CD4-positive, alpha-beta T cell treated with Interferon gamma for 1 hour (primary cell): ENCODE data around the gene XYLT1.

Source experiments
- DNase-seq: peaks from one replicate; pipeline ENCODE4 v3.0.0-alpha.2; 2020

Gene XYLT1

DNA sequence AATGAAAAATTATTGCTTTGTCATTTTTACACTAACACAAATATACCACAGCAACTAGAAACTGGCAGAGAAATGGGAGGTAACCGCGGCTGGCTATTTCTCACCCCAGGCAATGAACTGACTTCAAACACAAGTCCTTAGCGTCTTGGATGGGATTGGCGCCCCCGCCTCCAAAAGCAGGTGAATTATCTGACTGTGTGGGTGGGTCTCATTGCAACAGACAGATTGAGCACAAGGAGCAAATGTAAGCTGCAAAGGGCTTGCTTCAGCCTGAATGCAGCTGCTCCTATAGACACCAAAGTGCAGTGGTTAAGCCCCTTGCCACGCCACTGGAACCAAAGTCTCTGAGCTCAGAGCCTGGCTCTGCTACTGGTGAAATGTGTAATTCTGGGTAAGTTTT, 225.0 kb downstream of the XYLT1 start:
- DNase-seq: no peak

DNA sequence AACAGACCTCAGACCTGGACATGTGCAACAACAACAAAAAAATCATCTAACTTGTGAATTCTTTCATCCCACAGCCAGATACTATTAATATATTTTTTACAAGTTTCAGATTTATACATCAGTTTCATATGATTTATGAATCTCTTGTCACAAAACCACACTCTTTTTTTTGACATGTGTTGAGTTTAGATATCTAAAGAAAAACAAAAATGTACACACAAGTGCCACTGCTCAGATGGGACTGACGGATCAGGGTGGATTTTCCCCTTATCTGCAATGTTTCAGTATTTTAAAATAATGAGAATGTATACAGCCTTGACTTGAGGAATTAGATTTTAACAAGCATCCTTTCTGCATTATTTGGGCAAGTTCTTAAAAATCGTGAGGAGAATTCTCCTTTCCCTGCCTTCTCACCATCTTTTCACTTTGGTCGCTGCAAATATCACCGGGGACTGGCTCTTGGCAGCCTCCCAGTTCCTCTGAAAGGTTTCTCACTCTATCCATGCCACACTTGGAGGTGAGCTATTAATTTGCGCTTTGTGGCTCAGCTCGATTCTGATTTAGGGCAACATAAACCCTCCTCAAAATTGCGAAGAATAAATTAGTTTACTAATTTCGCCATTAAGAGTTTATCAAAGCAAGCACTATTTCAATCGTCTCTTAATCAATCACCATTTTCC, 225.7 kb downstream of the XYLT1 start:
- DNase-seq: no peak

DNA sequence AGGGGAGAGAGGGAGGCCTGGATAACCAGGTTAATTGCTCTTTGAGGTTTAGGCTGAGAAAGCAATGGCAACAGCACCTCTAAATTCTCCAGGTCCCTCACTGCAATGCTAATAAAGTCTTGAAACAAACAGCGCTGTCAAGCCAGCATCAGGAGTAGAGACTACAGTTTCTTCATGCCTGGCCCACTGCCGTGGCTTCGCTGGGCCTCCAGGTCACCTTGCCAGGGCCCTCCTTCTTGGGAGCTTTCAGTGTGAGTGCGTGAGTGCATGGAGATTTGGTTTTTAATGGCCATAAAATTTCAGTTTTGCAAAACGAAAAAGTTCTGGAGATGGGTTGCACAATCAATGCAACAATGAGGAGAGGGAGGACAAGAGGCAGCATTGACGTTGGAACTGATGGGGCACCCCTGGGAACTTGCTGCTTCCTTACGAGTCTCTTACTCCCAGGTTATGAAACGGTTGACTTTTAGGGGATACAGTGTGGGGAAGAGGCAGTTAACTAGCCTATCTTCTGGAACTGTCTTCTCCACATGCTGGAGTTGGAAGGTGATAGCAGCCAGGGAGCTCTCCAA, 229.4 kb downstream of the XYLT1 start:
- no peak for DNase-seq

DNA sequence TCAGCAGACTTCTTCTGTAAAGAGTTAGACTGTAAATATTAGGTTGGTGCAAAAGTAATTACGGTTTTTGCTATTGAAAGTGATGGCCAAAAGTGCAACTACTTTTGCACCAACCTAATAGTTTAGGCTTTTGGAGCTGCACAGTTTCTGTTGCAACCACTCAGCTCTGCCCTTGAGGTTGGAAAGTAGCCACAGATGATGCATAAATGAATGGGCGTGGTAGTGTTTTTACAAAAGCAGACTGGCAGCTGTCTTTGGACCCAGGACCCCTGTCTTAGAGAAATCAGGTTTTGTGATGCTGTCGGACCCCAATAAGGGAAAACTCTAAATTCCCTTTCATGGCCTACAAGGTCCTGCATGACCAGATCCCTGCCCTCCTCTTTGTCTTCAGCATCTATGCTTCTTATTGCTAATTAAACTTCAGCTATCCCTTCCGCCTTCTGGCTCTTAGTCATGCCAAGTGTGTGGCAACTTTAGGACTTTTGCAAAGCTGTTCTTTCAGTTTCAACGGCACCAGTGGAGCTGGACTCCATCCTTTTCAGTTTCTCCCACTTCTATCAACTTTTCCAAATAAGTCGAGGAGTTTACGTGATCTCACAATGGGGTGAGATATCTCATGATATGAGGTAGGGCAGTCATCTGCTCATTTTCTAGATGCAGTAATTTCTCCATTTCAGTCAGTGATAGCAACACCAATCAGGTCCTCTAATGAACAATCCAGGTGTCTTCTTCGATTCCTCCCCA, 232.3 kb downstream of the XYLT1 start:
- no peak for DNase-seq

DNA sequence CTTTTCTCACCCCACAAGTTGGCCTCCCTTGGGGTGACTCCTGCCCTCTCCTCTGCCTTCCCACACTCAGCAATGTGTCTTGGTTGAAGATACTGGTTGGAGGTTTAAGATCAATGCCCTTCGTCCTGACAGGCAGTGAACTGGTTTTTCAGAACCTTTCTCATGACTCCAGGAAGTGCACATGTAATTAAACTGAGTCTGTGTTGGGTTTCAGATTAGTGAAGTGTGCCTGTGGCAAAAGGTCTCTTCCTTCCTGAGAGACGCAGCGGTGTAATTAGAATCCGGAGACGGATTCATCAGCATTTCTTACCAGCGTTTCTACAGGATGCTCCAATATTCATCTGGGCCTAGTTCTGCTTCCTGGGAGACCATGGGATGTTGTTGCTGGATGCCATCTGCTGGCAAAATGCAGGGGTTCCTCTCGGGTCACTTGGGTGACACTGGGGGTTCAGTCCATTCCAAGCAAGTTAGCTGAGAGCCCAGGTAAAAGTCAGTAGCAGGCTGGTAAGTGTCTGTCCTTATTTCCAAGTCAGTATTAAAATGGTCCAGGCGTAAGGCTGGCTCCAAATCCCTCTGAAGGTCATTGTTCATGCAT, 233.3 kb downstream of the XYLT1 start:
- DNase-seq: no peak

DNA sequence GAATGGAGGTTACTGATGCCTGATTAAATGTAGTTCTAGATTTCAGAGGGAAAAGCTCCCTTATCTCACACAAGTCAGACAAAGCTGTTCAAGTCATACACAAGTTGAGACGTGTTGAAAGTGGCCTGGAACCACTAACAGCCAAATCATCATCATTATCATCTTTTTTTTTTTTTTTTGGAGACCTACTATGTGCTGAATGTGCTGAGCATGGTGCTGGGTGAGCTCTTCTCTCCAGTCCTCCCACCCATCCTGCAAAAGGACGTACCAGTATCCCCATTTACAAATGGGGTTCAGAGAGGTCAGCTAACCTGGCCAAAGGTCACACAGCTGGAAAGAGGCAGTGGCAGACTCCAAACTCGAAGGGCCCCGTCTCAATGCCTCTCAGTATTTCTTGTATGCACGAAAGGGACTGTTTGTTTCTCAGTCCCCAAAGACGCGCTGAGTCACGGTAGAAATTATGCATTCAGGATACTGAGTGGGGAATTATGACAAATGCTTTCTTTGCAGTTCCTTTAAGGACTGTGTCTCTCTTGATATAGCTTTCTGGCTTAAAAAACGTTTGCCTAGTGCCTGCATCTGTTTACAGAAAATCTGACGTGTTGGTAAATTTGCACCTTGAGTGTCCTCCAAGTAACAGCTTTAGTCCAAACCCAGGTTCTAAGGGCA, 235.5 kb downstream of the XYLT1 start:
- no peak for DNase-seq

DNA sequence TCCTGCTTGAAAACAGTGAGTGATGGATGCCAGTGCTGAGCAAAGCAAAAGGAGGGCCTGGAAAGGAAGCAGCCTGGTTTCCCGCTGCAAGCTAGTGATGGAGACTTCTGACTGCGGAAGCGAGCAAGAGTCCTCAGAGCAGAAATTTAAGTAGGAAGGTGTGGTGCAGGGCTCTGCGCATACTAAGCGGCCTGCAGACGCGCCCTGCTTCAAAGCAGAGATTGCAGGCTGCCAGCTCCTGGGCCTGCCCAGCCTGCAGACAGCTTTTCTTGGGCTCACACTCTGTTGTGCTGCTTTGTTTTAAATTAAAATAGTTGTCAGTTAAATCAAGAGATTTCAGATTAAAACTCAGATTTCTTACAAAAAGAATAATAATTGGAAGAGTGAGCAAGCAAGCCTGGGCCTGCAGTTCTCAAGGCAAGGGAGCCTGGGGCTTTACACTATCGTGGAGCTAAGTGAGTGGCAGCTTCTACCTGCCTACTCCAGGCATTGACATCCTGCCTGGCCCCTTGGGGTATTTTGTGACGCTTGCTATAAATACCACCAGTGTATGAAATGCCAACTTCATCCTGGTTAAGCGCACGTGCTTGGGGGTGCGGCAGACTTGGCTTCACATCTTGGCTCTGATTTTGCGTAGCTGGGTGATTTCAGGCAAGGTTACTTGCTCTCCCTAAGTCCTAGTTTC, 237.3 kb downstream of the XYLT1 start:
- no peak for DNase-seq

DNA sequence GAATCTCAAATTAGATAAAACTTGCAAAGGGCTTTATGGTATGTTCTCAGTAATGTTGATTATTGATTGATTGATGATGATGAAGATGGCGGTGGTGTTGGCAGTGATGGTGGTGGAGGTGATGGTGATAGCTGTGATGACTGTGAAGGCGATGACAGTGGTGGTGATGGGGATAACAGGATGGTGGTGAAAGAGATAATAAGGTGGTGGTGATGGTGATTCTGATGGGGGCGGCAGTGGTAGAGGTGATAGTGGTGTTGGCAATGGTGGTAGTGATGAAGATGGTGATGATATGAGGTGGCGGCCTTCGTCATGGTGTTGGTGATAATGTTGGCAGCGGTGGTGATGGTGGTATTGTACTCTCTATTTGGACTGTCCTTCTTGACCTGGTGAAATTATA, 238.3 kb downstream of the XYLT1 start:
- no peak for DNase-seq

DNA sequence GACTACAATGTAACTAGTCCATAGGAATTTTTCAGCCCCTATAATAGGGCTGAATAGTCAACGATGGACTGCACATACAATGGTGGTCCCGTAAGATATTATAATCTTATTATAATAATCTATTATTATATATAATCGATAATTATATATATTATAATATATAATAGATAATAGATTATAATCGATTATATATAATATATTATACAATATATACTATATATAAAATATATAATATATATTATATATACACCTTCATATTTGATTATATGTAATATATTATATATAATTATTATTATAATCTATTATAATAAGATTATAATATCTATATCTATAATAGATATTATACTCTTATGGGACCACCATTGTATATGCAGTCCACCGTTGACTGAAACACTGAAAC, 238.8 kb downstream of the XYLT1 start:
- DNase-seq: no peak

DNA sequence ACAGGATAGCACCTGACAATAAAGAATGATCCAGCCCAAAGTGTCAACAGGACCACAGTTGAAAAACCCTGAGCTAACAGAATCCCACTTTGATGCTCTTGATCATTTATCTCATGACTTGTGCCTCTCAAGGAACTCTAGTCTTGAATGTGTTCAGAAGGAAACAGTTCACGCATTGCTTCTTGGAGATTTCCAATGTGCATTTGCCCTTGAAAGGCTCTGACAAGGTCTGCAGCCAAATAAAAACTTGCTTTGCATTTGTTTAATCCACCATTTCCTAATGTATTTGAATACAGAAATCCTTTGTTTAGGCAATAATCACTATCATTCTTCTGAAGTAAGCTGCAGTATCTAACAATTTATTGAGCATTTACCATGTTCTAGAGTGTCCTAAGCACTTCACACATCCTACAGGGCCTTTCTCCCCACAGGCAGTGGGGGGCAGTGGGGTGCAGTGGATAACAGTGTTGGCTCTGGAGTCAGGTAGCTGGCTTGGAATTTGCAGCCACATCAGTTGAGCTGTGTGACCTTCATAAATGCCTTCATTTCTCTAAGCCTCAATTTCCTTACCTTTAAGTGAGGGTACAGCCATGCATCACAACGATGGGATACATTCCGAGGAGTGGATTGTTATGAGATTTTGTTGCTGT, 239.7 kb downstream of the XYLT1 start:
- DNase-seq: no peak

DNA sequence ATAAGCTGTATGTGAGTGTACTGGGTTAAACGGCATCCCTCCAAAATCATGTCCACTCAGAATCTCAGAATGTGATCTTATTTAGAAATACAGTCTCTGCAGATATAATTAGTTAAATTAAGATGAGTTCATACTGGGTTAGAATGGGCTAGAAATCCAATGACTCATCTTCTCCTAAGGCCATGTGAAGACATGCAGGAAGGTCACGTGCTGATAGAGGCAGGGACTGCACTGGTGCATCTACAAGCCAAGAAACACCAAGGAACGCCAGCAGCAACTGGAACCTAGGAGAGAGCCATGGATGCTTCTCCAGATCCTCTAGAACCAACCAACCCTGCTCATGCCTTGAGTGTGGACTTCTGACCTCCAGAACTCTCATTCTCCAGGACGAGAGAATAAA, 241.0 kb downstream of the XYLT1 start:
- no peak for DNase-seq

DNA sequence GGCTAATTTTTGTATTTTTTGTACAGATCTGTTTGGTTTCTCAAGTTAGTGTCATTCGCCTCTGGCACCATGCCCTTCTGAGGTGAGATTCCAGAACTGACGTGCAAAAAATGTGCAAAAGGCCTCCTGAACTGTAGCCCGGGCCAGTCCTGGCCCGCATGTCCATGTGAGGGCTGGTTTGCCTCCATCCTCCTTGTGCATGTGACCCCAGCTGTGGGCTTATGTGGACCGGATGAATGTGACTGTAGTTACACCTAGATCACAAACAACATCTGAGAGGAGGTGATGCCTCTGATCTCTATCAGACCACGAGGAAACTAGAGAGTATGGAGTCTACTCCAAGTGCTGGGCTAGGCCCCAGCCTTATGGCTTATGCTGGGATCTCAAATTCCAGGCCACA, 241.6 kb downstream of the XYLT1 start:
- no peak for DNase-seq

DNA sequence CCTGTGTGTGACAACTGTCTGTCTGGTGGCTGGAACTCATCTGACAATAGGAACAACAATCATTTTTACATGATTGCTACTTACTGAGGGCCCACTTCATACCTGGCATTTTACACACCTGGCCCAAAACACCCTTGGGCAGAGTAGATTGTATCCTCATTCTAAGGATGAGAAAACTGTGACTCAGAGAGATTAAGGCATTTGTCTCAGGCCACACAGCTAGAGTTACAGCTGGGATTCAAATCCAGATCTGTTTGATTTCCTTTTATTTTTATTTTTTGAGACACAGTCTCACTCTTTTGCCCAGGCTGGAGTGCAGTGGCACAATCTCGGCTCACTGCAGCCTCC, 242.1 kb downstream of the XYLT1 start:
- no peak for DNase-seq

DNA sequence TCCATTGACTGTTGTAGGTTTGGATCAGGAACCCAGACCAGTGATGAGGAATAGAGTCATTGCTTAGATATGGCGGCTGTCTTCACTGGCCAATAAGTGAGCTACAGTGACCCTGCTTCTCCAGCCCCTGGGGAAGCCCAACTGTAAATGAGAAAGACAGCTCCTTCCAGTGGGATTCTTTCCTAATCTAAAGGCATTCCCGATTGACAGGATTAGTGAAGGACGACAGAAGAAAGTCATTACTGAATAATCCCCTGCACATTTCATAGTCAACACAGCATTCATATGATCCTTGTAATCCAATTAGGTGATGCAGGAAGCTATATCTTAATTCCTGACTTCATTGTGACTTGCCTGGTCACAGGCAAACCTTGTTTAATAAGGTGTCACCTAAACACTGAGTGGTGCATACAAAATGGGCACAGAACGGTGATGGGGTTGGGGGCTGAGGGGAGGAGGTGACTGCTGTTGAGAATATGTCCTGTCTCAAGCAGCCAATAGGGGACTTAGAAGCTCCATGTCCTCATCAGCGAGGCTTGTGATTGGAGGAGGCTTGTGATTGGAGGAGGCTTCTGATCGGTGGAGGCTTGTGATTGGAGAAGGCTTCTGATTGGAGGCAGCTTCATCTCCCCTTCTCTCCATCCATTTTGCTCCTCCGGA, 242.6 kb downstream of the XYLT1 start:
- no peak for DNase-seq

DNA sequence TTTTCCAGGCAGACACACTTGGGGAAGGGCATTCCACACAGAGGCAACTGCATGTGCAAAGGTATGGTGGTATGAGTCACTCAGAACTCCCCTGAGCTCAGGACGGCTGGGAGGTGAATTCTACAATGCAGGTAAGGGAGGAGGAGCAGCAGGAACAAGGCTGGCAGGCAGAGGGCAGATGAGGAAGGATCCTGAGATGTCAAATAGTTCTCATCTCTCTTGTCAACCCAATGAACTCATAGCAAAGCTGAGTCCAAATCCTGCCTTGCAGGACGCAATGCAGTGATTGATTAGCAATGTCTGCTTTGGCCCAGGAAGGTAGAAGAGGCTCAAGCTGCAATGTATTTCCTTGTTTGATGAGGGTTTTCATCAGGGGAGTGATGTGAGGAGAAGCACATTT, 243.5 kb downstream of the XYLT1 start:
- no peak for DNase-seq

DNA sequence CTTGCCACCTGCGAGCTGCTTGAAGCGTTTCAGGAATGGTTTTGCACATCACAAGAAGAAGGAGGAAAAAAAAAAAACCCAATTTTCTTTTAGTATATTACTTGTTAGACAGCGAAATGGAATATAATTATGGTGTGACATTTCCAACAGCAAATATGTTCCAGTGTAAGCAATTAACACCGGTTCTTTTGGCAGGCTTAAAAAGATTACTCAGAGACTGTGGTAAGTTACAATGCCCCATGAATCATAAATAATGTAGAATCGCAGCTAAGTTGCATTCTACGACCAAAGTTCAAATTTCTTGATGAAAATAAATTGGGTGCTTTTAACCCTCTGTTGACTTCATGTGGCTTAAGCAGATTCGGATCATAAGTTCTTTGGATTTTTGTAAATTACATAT, 245.2 kb downstream of the XYLT1 start:
- no peak for DNase-seq

DNA sequence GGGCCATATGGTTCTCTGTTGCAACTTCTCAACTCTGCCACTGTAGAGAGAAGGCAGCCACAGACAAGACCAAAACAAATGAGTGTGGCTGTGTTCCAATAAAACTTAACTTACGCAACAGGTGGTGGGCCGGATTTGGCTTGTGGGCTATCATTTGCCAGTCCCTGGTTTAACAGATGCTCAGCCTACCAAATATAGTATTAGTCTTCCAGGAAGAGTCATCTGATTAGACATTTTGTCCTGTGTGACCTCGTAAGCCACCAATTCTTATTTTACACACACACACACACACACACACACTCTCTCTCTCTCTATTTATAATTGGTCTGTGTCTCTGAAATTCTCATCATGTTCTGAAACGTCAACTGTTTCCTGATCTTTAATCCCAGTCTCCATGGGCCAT, 245.9 kb downstream of the XYLT1 start:
- DNase-seq: peak; percentile 40

DNA sequence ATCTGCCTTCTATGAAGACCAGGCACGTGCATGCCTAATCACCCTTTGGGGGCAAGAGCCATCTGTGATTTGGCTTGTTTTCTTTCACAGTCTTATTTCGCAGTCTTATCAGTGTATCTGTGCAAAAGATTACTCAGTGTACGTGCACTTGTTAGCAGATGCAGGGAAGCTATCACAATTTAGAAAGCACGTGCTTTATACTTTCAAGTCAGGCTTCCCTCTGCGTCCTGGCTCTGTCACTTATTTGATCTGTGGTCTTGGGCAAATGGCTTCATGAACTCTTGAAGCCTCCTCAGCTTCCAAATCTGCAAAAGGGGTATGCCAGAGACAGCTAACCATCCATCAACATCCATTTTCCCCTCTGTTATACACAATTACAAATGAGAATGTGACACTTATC, 246.4 kb downstream of the XYLT1 start:
- DNase-seq: no peak

DNA sequence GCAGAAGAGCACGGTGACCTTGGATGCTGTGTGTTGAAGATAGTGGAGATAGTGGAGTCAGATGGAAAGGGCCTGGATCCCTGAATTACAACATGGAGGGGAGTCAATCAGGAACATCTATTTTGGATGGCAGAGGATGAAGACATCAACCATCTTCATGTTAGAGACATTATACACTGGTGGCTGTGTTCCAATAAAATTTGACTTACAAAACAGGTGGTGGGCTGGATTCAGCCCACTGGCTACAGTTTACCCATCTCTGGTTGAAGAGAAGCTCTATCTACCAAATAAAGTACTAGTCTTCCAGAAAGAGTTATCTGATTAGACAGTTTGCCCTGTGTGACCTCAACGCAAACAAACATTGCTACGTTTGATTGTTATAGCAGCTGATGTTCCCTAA, 247.2 kb downstream of the XYLT1 start:
- no peak for DNase-seq

DNA sequence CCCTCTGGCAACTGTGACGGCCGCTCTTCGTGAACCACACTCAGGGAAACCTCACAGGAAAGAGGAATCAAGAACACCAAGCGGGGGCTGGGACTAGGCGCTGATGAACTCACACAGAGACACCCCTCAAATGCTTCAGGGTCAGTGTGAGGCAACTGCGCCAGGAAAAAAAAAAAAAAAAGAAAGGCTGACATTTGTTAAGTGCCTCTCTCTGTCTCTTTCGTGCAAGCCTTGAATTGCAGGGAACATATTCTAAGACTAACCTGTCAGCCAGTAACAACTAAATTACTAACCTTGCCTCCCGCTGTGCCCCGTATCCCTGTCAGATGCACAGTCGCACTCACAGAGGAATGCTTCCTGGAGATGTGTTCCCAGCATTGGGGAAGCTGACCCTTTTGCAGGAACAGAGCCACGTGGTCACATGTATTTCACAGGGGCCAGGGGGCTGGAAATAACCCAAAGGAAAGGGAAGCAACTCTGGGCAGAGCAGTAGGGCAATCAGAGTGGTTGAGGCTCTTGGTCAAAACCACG, 247.8 kb downstream of the XYLT1 start:
- no peak for DNase-seq

DNA sequence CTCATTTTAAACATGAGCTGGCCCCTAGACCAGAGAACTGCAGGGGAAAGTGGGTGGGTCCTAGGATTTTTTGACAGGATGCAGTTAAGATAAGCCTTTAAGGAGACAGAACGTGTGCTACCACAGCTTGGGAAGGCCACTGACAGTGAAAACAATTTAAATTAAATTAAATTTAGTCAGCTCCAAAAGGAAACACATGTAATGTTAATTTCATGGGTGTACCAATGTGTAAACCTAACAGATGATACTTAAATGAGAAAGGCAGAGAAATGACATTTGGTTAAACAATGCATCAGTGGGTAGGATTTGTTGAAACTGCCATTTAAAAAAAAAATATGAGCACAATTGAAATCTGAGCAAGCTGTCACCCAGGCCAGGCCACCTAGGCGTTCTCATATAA, 250.8 kb downstream of the XYLT1 start:
- DNase-seq: no peak

DNA sequence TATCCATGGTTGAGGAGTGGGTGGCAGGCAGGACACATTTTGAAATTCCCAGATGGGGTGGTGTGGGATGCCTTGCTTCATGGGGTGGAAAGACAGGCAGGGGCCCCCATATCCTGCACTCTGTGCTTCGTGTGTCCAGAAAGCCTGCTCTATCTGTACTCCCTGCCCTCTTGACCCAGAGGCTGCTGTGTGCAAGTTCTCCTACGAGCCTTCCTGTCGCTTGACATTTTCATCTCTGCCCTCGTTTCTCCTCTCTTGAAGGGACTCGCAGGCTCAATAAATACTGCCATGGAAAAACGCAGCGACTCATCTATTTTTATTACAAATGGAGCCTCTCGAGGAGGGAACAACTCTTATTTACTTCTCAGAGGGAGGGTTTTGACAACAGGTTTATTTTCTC, 254.8 kb downstream of the XYLT1 start:
- no peak for DNase-seq
